GM19240 (cell line): ENCODE measurements around the gene POLR2J.
"Not testable (repeated sequence)": the region's sequence is repeated elsewhere in the genome, so short reads cannot be mapped to it uniquely, and the experiment has no call there.

Source experiments
- DNase-seq: peaks from one replicate; pipeline ENCODE4 v3.0.0; 2011; ENCODE audit warnings: low spot score; ENCODE audit not compliant: insufficient read length

The POLR2J gene

GRCh38 chr7:102494473-102495149 is 15.9 kb upstream of the POLR2J start:
- DNase-seq = not testable (repeated sequence)

- not testable (repeated sequence) for DNase-seq
Measured at GRCh38 chr7:102494026-102494425, 15.3 kb upstream of the POLR2J start.

- DNase-seq = not testable (repeated sequence)
Measured at GRCh38 chr7:102493220-102493935, 14.7 kb upstream of the POLR2J start.

- not testable (repeated sequence) for DNase-seq
Measured at GRCh38 chr7:102490529-102491075, 11.9 kb upstream of the POLR2J start.

- not testable (repeated sequence) for DNase-seq
Measured at GRCh38 chr7:102484317-102484716, 5.6 kb upstream of the POLR2J start.

GRCh38 chr7:102481962-102482361 is 3.2 kb upstream of the POLR2J start:
- DNase-seq = not testable (repeated sequence)

GRCh38 chr7:102479982-102480637 is 1.4 kb upstream of the POLR2J start:
- DNase-seq = not testable (repeated sequence)

- not testable (repeated sequence) for DNase-seq
Measured at GRCh38 chr7:102479209-102479584, 475 bp upstream of the POLR2J start.

GRCh38 chr7:102474736-102475435 is 3.8 kb downstream of the POLR2J start:
- DNase-seq = not testable (repeated sequence)

- DNase-seq = not testable (repeated sequence)
Measured at GRCh38 chr7:102474116-102474515, 4.6 kb downstream of the POLR2J start.

- no peak for DNase-seq
Measured at GRCh38 chr7:102473271-102473991, 5.3 kb downstream of the POLR2J start.

- DNase-seq = no peak
Measured at GRCh38 chr7:102472126-102473041, 6.3 kb downstream of the POLR2J start.

- no peak for DNase-seq
Measured at GRCh38 chr7:102471791-102472125, 7.0 kb downstream of the POLR2J start.

- DNase-seq = no peak
Measured at GRCh38 chr7:102469972-102470825, 8.5 kb downstream of the POLR2J start.

GRCh38 chr7:102469351-102469971 is 9.3 kb downstream of the POLR2J start:
- no peak for DNase-seq

- no peak for DNase-seq
Measured at GRCh38 chr7:102468478-102469350, 10.0 kb downstream of the POLR2J start.
